Measurements from ENCODE around the gene ZBED4.

Gene ZBED4

GRCh38 chr22:49885281-49885680 is 31.6 kb downstream of the ZBED4 start:
- FAIRE-seq (no peak), DNase-seq (ENCODE audit: insufficient read length, low spot score) (no peak)
- no peak for TF ChIP-seq POLR2A (IDR thresholded peaks at IDR 0.05; ENCODE audit: low read depth, low read length)

GRCh38 chr22:49885881-49886280 is 32.2 kb downstream of the ZBED4 start:
- DNase-seq (ENCODE audit: insufficient read length, low spot score): no peak
- FAIRE-seq: no peak
- TF ChIP-seq POLR2A (IDR thresholded peaks at IDR 0.05; ENCODE audit: low read depth, low read length): no peak

DNA sequence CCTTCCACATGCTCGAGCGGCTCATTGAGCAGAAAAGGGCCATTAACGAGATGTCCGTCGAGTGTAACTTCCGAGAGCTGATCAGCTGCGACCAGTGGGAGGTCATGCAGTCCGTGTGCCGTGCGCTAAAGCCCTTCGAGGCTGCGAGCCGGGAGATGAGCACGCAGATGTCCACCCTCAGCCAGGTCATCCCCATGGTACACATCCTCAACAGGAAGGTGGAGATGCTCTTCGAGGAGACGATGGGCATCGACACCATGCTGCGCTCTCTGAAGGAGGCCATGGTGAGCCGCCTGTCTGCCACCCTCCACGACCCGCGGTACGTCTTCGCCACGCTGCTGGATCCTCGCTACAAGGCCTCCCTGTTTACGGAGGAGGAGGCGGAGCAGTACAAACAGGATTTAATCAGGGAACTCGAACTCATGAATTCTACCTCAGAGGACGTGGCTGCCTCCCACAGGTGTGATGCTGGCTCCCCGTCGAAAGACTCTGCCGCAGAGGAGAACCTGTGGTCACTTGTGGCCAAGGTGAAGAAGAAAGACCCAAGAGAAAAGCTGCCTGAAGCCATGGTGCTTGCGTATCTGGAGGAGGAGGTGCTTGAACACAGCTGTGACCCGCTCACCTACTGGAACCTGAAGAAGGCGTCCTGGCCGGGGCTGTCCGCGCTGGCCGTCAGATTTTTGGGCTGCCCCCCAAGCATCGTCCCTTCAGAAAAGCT is 32.9 kb downstream of the ZBED4 start:
- FAIRE-seq: no peak
- no peak for TF ChIP-seq POLR2A (IDR thresholded peaks at IDR 0.05; ENCODE audit: low read depth, low read length)
- no peak for DNase-seq (ENCODE audit: insufficient read length, low spot score)

- DNase-seq (ENCODE audit: insufficient read length, low spot score) (no peak), FAIRE-seq (no peak)
- TF ChIP-seq POLR2A (IDR thresholded peaks at IDR 0.05; ENCODE audit: low read depth, low read length): no peak
Observed at GRCh38 chr22:49887064-49887451, 33.4 kb downstream of the ZBED4 start.

DNA sequence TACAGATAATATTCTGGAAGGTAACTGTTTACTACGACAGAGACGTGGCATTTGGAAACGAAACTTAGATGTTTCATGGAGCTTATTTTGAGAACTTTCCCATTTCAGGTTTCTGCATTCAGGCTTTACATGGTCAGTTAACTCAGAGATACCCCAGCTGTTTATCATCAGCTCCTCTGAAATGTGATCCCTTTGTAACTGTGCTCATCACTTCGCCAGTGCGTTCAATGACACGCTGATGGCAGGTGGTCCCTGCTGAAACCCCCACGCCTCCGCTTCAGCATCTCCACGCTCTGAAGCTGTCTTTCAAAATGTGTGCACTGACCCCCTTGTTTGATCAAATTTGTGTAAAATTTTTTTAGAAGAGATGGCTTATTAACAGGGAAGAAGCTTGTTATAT is 34.1 kb downstream of the ZBED4 start:
- no peak for TF ChIP-seq POLR2A (IDR thresholded peaks at IDR 0.05; ENCODE audit: low read depth, low read length)
- FAIRE-seq: no peak
- no peak for DNase-seq (ENCODE audit: insufficient read length, low spot score)

GRCh38 chr22:49889071-49889470 is 35.4 kb downstream of the ZBED4 start:
- no peak for TF ChIP-seq POLR2A (IDR thresholded peaks at IDR 0.05; ENCODE audit: low read depth, low read length)
- FAIRE-seq (no peak), DNase-seq (ENCODE audit: insufficient read length, low spot score) (no peak)

DNA sequence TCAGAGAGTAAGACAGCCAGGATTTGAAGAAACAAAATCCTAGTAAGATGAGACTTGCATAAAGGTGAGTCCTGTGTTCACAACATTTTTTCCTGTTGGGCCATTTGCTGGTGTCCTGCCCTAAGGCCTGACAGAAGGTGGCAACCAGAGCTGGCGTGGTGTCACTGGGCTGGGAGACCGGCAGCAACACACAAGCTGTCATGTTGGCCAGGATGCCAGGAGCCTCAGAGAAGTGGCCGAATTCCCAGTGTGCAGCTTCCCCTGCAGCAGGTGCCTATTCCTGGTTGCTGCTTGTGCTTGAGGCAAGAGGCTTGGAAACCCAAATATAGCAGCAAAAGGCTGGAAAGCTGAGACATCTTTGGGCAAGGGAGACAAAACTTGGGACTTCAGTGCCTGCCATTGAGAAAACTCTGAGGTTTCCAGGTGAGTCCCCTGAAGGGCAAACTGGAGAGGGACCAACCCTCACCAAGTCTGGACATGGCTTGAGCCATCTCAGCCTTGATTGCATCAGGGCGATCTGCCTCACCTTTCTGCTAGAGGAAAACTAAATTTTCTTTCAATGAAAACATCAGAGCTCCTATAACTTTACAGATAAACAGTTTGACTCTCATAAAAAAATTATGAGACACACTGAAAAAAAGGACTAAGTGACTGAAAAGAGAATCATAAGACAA is 38.7 kb downstream of the ZBED4 start:
- no peak for TF ChIP-seq POLR2A (IDR thresholded peaks at IDR 0.05; ENCODE audit: low read depth, low read length)
- DNase-seq (ENCODE audit: insufficient read length, low spot score) (no peak), FAIRE-seq (no peak)

DNA sequence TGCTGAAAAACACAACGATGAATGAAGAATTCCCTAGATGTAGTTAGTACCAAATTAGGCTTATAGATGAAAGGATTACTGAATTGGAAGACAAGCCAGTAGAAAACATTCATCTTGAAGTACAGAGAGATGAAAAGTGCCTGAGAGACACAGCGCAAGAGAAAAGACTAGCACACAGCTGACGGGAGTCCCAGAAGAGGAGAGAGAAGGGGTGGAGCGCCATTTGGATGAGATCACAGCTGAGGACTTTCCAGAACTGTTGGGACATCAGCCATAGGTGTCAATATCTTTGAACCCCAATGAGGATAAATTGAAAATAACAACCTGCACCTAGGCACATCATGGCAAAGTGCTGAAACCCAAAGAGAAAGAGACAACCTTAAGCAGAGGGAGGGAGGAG is 39.4 kb downstream of the ZBED4 start:
- DNase-seq (ENCODE audit: insufficient read length, low spot score) (no peak), FAIRE-seq (no peak)
- no peak for TF ChIP-seq POLR2A (IDR thresholded peaks at IDR 0.05; ENCODE audit: low read depth, low read length)

DNA sequence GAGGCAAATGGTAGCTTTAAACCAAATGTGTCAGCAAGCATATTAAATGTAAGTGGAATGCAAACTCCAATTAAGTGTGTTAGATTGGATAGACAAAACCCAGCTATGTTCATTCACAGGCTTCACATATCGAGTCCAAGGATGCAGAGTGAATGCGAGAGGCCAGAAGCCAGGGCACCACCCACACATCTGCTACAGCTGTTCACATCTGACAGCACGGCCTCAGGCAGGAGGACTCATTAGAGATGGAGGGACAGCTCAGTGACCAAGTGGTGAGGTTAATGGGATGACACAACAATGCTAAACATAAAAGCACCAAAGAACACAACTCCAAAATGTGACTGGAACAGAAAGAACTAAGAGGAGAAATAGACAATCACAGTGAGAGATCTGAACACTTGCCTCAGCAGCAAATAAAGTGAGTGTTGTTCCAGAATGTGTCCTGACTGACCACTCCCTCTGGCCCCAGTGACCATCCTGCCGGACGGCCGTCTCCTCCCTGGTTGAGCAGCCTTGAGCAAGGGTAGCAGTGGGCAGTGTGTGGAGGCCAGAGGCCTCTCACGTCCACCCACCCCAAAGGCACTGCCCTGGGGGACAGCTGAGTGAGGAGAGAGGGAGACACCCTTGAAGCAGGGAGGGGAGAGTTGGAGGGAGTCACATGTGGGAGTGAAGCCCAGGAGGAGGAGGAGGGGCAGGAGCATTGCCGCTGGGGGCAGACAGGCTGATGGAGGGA is 40.8 kb downstream of the ZBED4 start:
- DNase-seq (ENCODE audit: insufficient read length, low spot score) (no peak), FAIRE-seq (no peak)
- no peak for TF ChIP-seq POLR2A (IDR thresholded peaks at IDR 0.05; ENCODE audit: low read depth, low read length)

GRCh38 chr22:49896201-49896600 is 42.6 kb downstream of the ZBED4 start:
- no peak for TF ChIP-seq POLR2A (IDR thresholded peaks at IDR 0.05; ENCODE audit: low read depth, low read length)
- FAIRE-seq (no peak), DNase-seq (ENCODE audit: insufficient read length, low spot score) (no peak)

DNA sequence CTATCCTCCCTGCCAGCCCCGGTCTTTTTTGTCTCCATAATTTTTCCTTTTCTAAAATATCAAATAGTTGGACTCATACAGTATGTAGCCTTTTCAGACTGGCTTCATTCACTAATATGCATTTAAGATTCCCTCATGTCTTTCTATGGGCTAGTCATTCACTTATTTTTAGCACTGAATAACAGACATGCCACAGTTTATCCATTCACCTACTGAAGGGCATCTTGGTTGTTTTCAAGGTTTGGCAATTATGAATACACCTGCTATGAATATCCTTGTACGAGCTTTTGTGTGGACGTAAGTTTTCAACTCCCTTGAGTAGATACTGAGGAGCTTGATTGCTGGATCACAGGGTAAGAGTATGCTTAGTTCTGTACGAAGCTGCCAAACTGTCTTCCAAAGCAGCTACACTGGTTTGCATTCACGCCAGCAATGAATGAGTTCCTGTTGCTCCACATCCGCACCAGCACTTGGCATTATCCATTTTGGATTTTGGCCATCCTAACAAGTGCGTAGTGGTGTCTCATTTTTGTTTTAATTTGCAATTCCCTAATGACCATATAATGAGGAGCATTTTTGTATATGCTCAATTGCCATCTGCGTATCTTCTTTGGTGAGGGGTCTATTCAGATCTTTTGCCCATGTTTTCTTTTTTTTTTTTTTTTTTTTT is 43.5 kb downstream of the ZBED4 start:
- FAIRE-seq (no peak), DNase-seq (ENCODE audit: insufficient read length, low spot score) (no peak)
- TF ChIP-seq POLR2A (IDR thresholded peaks at IDR 0.05; ENCODE audit: low read depth, low read length): no peak

GRCh38 chr22:49899530-49899929 is 45.9 kb downstream of the ZBED4 start:
- FAIRE-seq (no peak), DNase-seq (ENCODE audit: insufficient read length, low spot score) (no peak)
- no peak for TF ChIP-seq POLR2A (IDR thresholded peaks at IDR 0.05; ENCODE audit: low read depth, low read length)

GRCh38 chr22:49900441-49901230 is 47.0 kb downstream of the ZBED4 start:
- FAIRE-seq (no peak), DNase-seq (ENCODE audit: insufficient read length, low spot score) (no peak)
- TF ChIP-seq POLR2A (IDR thresholded peaks at IDR 0.05; ENCODE audit: low read depth, low read length): no peak
